Effector memory CD4-positive, alpha-beta T cell (primary cell): ENCODE data around the gene ABCC3.
"Not testable (repeated sequence)": the region's sequence is repeated elsewhere in the genome, so short reads cannot be mapped to it uniquely, and the experiment has no call there.

Source experiments
- DNase-seq, 3 donors: peaks; one replicate each; pipeline ENCODE4 v3.0.0-alpha.2; 2020
- H3K27ac ChIP-seq: 2 replicates; pipeline ENCODE4 v1.7.0; 2013; ENCODE audit warnings: mild to moderate bottlenecking, low read length, moderate library complexity; ENCODE audit not compliant: insufficient read depth, poor library complexity, severe bottlenecking
- H3K27me3 ChIP-seq: replicated peaks from 2 replicates; pipeline ENCODE4 v1.7.0; 2013; ENCODE audit warnings: mild to moderate bottlenecking, low read length; ENCODE audit not compliant: insufficient read depth, control insufficient read depth, poor library complexity, severe bottlenecking
- H3K36me3 ChIP-seq: 2 replicates; pipeline ENCODE4 v1.7.0; 2013; ENCODE audit warnings: mild to moderate bottlenecking, low read length, moderate library complexity; ENCODE audit not compliant: control insufficient read depth, insufficient read depth
- H3K4me1 ChIP-seq: 2 replicates; pipeline ENCODE4 v1.7.0; 2013; ENCODE audit warnings: low read length, mild to moderate bottlenecking; ENCODE audit not compliant: control insufficient read depth, insufficient read depth, poor library complexity, severe bottlenecking
- H3K4me3 ChIP-seq: 2 replicates; pipeline ENCODE4 v1.7.0; 2013; ENCODE audit warnings: low read length, low read depth, mild to moderate bottlenecking; ENCODE audit not compliant: insufficient read depth, poor library complexity, severe bottlenecking
- H3K9me3 ChIP-seq: 2 replicates; pipeline ENCODE4 v1.7.0; 2013; ENCODE audit warnings: mild to moderate bottlenecking, low read length, moderate library complexity; ENCODE audit not compliant: control insufficient read depth

ABCC3 gene

GRCh38 chr17:50707289-50708049 lies 72.8 kb downstream of the ABCC3 start, which contains the start of gene ANKRD40:
Gene ANKRD40 (minus strand): TSS chr17:50707914. CDS start chr17:50707654, 260 bp downstream.
- peaks cover 8% of the 10 kb centered on the region for H3K36me3 ChIP-seq
- no peaks in the 10 kb centered on the region for H3K9me3 ChIP-seq
- H3K4me3 ChIP-seq, result peak within 1 kb of the TSS; percentile 60
- peaks cover 21% of the 10 kb centered on the region for H3K4me1 ChIP-seq
- peak; percentile 83 to 87 (median 84) for DNase-seq
- H3K27me3 ChIP-seq, result no peaks in the 10 kb centered on the region
- peak within 1 kb of the TSS; percentile 90 for H3K27ac ChIP-seq

GRCh38 chr17:50708050-50709000 lies 73.6 kb downstream of the ABCC3 start:
- no peak for DNase-seq
- H3K4me1 ChIP-seq, result peaks cover 21% of the 10 kb centered on the region

GRCh38 chr17:50709053-50709452 lies 74.4 kb downstream of the ABCC3 start:
- H3K9me3 ChIP-seq, DNase-seq, H3K27me3 ChIP-seq, H3K36me3 ChIP-seq, H3K4me3 ChIP-seq: not testable (repeated sequence)
- peak overlapping the region; percentile 90 for H3K27ac ChIP-seq
- H3K4me1 ChIP-seq, result peaks cover 21% of the 10 kb centered on the region

More at GRCh38 chr17:50708050-50709000, 73.6 kb downstream of the ABCC3 start:
- Histone ChIP-seq H3K4me3 (peak overlapping the region; percentile 60), H3K27me3 (no peaks in the 10 kb centered on the region), H3K9me3 (no peaks in the 10 kb centered on the region), H3K27ac (peak overlapping the region; percentile 90), H3K36me3 (peaks cover 2% of the 10 kb centered on the region)

GRCh38 chr17:50710025-50710424 lies 75.3 kb downstream of the ABCC3 start:
- H3K4me1 ChIP-seq, result peaks cover 21% of the 10 kb centered on the region
- no peak overlapping the region for H3K4me3 ChIP-seq
- no peak overlapping the region for H3K27ac ChIP-seq
- H3K9me3 ChIP-seq, result no peaks in the 10 kb centered on the region
- DNase-seq, result no peak
- H3K27me3 ChIP-seq, result no peaks in the 10 kb centered on the region
- no peaks in the 10 kb centered on the region for H3K36me3 ChIP-seq

- Histone ChIP-seq H3K27ac (no peak overlapping the region), H3K27me3 (no peaks in the 10 kb centered on the region), H3K4me1 (peaks cover 21% of the 10 kb centered on the region), H3K4me3 (no peak overlapping the region), H3K36me3 (no peaks in the 10 kb centered on the region), H3K9me3 (no peaks in the 10 kb centered on the region)
- no peak for DNase-seq
These were observed 76.0 kb downstream of the ABCC3 start for GRCh38 chr17:50710650-50711049.

- Histone ChIP-seq H3K27ac (no peak overlapping the region), H3K4me1 (peaks cover 14% of the 10 kb centered on the region), H3K9me3 (no peaks in the 10 kb centered on the region), H3K36me3 (no peaks in the 10 kb centered on the region), H3K27me3 (no peaks in the 10 kb centered on the region), H3K4me3 (no peak overlapping the region)
- no peak for DNase-seq
These were observed 78.0 kb downstream of the ABCC3 start for GRCh38 chr17:50712641-50713040.

GRCh38 chr17:50715471-50715870 lies 80.8 kb downstream of the ABCC3 start:
- Histone ChIP-seq H3K4me1 (no peaks in the 10 kb centered on the region), H3K9me3 (no peaks in the 10 kb centered on the region), H3K4me3 (no peak overlapping the region), H3K36me3 (no peaks in the 10 kb centered on the region), H3K27me3 (no peaks in the 10 kb centered on the region), H3K27ac (no peak overlapping the region)
- no peak for DNase-seq

GRCh38 chr17:50719144-50719923 lies 84.7 kb downstream of the ABCC3 start, which contains the start of gene LUC7L3:
Gene LUC7L3 (plus strand): TSS chr17:50719603. CDS start chr17:50719733, 130 bp downstream.
- H3K4me3 ChIP-seq, result peak within 1 kb of the TSS; percentile 95
- peak within 1 kb of the TSS; percentile 95 for H3K27ac ChIP-seq
- no peaks in the 10 kb centered on the region for H3K9me3 ChIP-seq
- no peaks in the 10 kb centered on the region for H3K27me3 ChIP-seq
- DNase-seq, result peak; percentile 79 to 89 (median 88)
- no peaks in the 10 kb centered on the region for H3K36me3 ChIP-seq
- H3K4me1 ChIP-seq, result peaks cover 17% of the 10 kb centered on the region

- H3K4me3 ChIP-seq, result peak overlapping the region; percentile 95
- H3K4me1 ChIP-seq, result peaks cover 17% of the 10 kb centered on the region
- DNase-seq, result no peak
These were observed 85.5 kb downstream of the ABCC3 start for GRCh38 chr17:50719924-50720794.

More at GRCh38 chr17:50719924-50720794, 85.5 kb downstream of the ABCC3 start:
- Histone ChIP-seq H3K36me3 (no peaks in the 10 kb centered on the region), H3K27me3 (no peaks in the 10 kb centered on the region), H3K27ac (peak overlapping the region; percentile 95), H3K9me3 (no peaks in the 10 kb centered on the region)
